WTC11 (cell line): ENCODE results near the gene SH2D4B. TPM values are rescaled to one million over a fixed set of nuclear protein-coding genes. Genes with fewer than 3 reads are reported as not detected.

Experiments used
- ATAC-seq: fragments of 200-7000 bp; cut with Tn5 transposase; 2 replicates; pipeline ENCODE4 v1.10.0; 2021; ENCODE audit warnings: mild to moderate bottlenecking, moderate library complexity
- CTCF ChIA-PET: fragments of 300-600 bp; sonication (Branson Sonifier 250); formaldehyde crosslinking; loops from one replicate; lab custom pipeline; 2021; ENCODE audit warnings: antibody characterized with exemption; lab: Charles Lee
- POLR2A ChIA-PET: fragments of 350-600 bp; sonication (Branson Sonifier 250); formaldehyde crosslinking; loops from one replicate; lab custom pipeline; 2021; ENCODE audit warnings: antibody characterized with exemption; lab: Charles Lee
- DNase-seq: peaks from one replicate; pipeline ENCODE4 v3.0.0; 2021; ENCODE audit warnings: low spot score
- H3K27ac Mint-ChIP-seq: 2 replicates; pipeline ENCODE4 v1.8.0; 2021; ENCODE audit warnings: mixed read lengths
- H3K27me3 Mint-ChIP-seq: 2 replicates; pipeline ENCODE4 v1.8.0; 2021; ENCODE audit warnings: low read depth, mild to moderate bottlenecking, moderate library complexity, mixed read lengths
- H3K36me3 Mint-ChIP-seq: 2 replicates; pipeline ENCODE4 v1.8.0; 2021; ENCODE audit warnings: mixed read lengths
- H3K4me1 Mint-ChIP-seq: 2 replicates; pipeline ENCODE4 v1.8.0; 2022; ENCODE audit warnings: mixed read lengths
- H3K4me3 Mint-ChIP-seq: 2 replicates; pipeline ENCODE4 v1.8.0; 2021; ENCODE audit warnings: mild to moderate bottlenecking, moderate library complexity, mixed read lengths
- H3K9me3 Mint-ChIP-seq: 2 replicates; pipeline ENCODE4 v1.8.0; 2021; ENCODE audit warnings: mixed read lengths
- CREB1 ChIP-seq: sonication (generic); formaldehyde crosslinking; IDR thresholded peaks from 2 replicates; pipeline ENCODE4 v1.8.0; 2023; ENCODE audit warnings: mild to moderate bottlenecking, missing genetic modification reagents
- CREM ChIP-seq: sonication (generic); formaldehyde crosslinking; IDR thresholded peaks from 2 replicates; pipeline ENCODE4 v1.8.1; 2022; ENCODE audit warnings: mild to moderate bottlenecking, missing genetic modification reagents, moderate library complexity
- EMX1 ChIP-seq: fragments of 250-450 bp; sonication (Bioruptor Pico); IDR thresholded peaks from 2 replicates; pipeline ENCODE4 v1.8.0; 2021; ENCODE audit warnings: mild to moderate bottlenecking
- ESRRA ChIP-seq: sonication (generic); formaldehyde crosslinking; IDR thresholded peaks from 2 replicates; pipeline ENCODE4 v1.8.1; 2022; ENCODE audit warnings: mild to moderate bottlenecking, missing genetic modification reagents, borderline replicate concordance
- FOXJ3 ChIP-seq: sonication (generic); formaldehyde crosslinking; IDR thresholded peaks from 2 replicates; pipeline ENCODE4 v1.9.0; 2021; ENCODE audit warnings: missing genetic modification reagents, mild to moderate bottlenecking, borderline replicate concordance
- FOXP4 ChIP-seq: sonication (generic); formaldehyde crosslinking; IDR thresholded peaks from 2 replicates; pipeline ENCODE4 v1.8.0; 2022; ENCODE audit warnings: mild to moderate bottlenecking, missing genetic modification reagents
- GTF2I ChIP-seq: fragments of 250-450 bp; sonication (Bioruptor Pico); conservative IDR thresholded peaks from 2 replicates; pipeline ENCODE4 v1.4.0; 2021; ENCODE audit warnings: mild to moderate bottlenecking
- IRF2 ChIP-seq: sonication (generic); formaldehyde crosslinking; IDR thresholded peaks from 2 replicates; pipeline ENCODE4 v1.8.0; 2022; ENCODE audit warnings: low read depth, missing genetic modification reagents, borderline replicate concordance
- JUN ChIP-seq: sonication (generic); formaldehyde crosslinking; IDR thresholded peaks from 2 replicates; pipeline ENCODE4 v1.8.0; 2023; ENCODE audit warnings: mild to moderate bottlenecking, missing genetic modification reagents
- MXD4 ChIP-seq: fragments of 250-450 bp; sonication (Bioruptor Pico); IDR thresholded peaks from 2 replicates; pipeline ENCODE4 v1.8.0; 2021; ENCODE audit warnings: mild to moderate bottlenecking, moderate library complexity, borderline replicate concordance
- NFATC4 ChIP-seq: fragments of 250-450 bp; sonication (Bioruptor Pico); IDR thresholded peaks from 2 replicates; pipeline ENCODE4 v1.9.0; 2021; ENCODE audit warnings: mild to moderate bottlenecking
- NFYB ChIP-seq: sonication (generic); formaldehyde crosslinking; conservative IDR thresholded peaks from 2 replicates; pipeline ENCODE4 v1.8.0; 2022; ENCODE audit warnings: low read depth, missing genetic modification reagents
- NR1H2 ChIP-seq: sonication (generic); formaldehyde crosslinking; IDR thresholded peaks from 2 replicates; pipeline ENCODE4 v1.9.0; 2021; ENCODE audit warnings: mild to moderate bottlenecking, moderate library complexity, missing genetic modification reagents
- NR3C1 ChIP-seq: sonication (generic); formaldehyde crosslinking; conservative IDR thresholded peaks from 2 replicates; pipeline ENCODE4 v1.8.1; 2023; ENCODE audit warnings: low read depth, mild to moderate bottlenecking, missing genetic modification reagents
- OVOL2 ChIP-seq: fragments of 250-450 bp; sonication (Bioruptor Pico); IDR thresholded peaks from 2 replicates; pipeline ENCODE4 v1.9.0; 2021; ENCODE audit warnings: mild to moderate bottlenecking, borderline replicate concordance
- PRDM15 ChIP-seq: sonication (generic); formaldehyde crosslinking; IDR thresholded peaks from 2 replicates; pipeline ENCODE4 v1.8.0; 2022; ENCODE audit warnings: missing genetic modification reagents
- SMAD3 ChIP-seq: sonication (generic); formaldehyde crosslinking; IDR thresholded peaks from 2 replicates; pipeline ENCODE4 v1.8.0; 2022; ENCODE audit warnings: missing genetic modification reagents, mild to moderate bottlenecking, borderline replicate concordance
- SMAD4 ChIP-seq: sonication (generic); formaldehyde crosslinking; IDR thresholded peaks from 2 replicates; pipeline ENCODE4 v1.8.0; 2022; ENCODE audit warnings: mild to moderate bottlenecking, missing genetic modification reagents
- SP1 ChIP-seq: sonication (generic); formaldehyde crosslinking; conservative IDR thresholded peaks from 2 replicates; pipeline ENCODE4 v1.8.1; 2022; ENCODE audit warnings: missing genetic modification reagents
- TEAD4 ChIP-seq: sonication (generic); formaldehyde crosslinking; IDR thresholded peaks from 2 replicates; pipeline ENCODE4 v1.8.0; 2022; ENCODE audit warnings: mild to moderate bottlenecking, missing genetic modification reagents
- TP53 ChIP-seq: sonication (generic); formaldehyde crosslinking; IDR thresholded peaks from 2 replicates; pipeline ENCODE4 v1.8.1; 2023; ENCODE audit warnings: mild to moderate bottlenecking, missing genetic modification reagents
- ZMAT4 ChIP-seq: fragments of 250-450 bp; sonication (Bioruptor Pico); IDR thresholded peaks from 2 replicates; pipeline ENCODE4 v1.9.0; 2021; ENCODE audit warnings: mild to moderate bottlenecking
- ZNF138 ChIP-seq: sonication (generic); formaldehyde crosslinking; conservative IDR thresholded peaks from 2 replicates; pipeline ENCODE4 v1.8.1; 2022; ENCODE audit warnings: mild to moderate bottlenecking, moderate library complexity, missing genetic modification reagents
- ZNF219 ChIP-seq: sonication (generic); formaldehyde crosslinking; IDR thresholded peaks from 2 replicates; pipeline ENCODE4 v1.8.0; 2023; ENCODE audit warnings: missing genetic modification reagents, mild to moderate bottlenecking, borderline replicate concordance
- ZNF232 ChIP-seq: sonication (generic); formaldehyde crosslinking; IDR thresholded peaks from 2 replicates; pipeline ENCODE4 v1.8.0; 2022; ENCODE audit warnings: mild to moderate bottlenecking, missing genetic modification reagents
- ZNF317 ChIP-seq: sonication (generic); formaldehyde crosslinking; IDR thresholded peaks from 2 replicates; pipeline ENCODE4 v1.8.1; 2023; ENCODE audit warnings: low read depth, mild to moderate bottlenecking, moderate library complexity, missing genetic modification reagents, borderline replicate concordance
- ZNF425 ChIP-seq: fragments of 250-450 bp; sonication (Bioruptor Pico); conservative IDR thresholded peaks from 2 replicates; pipeline ENCODE4 v1.9.0; 2021; ENCODE audit warnings: mild to moderate bottlenecking
- ZNF671 ChIP-seq: fragments of 250-450 bp; sonication (Bioruptor Pico); IDR thresholded peaks from 2 replicates; pipeline ENCODE4 v1.8.0; 2021; ENCODE audit warnings: mild to moderate bottlenecking
- total RNA-seq: library from RNA; stranded (reverse); gene quantifications from 3 replicates; pipeline ENCODE4 v1.2.3, GENCODE V29; 2021
- TF ChIP-seq, protein P1 (sequence below): sonication (generic); formaldehyde crosslinking; IDR thresholded peaks from 2 replicates; pipeline ENCODE4 v1.8.1; 2022; ENCODE audit warnings: low read depth, missing genetic modification reagents, borderline replicate concordance

SH2D4B gene
- total RNA-seq, 1 experiment from 2014 or later = 0.04 TPM

- ChIA-PET CTCF (no interaction called here), POLR2A (no interaction called here)
- TF ChIP-seq NR3C1 (CRISPR knock-in tag) (no peak), ZNF671 (CRISPR knock-in tag) (no peak), ESRRA (CRISPR knock-in tag) (no peak), ZNF232 (no peak), SMAD4 (CRISPR knock-in tag) (no peak), IRF2 (CRISPR knock-in tag) (no peak), ZNF219 (CRISPR knock-in tag) (no peak), FOXJ3 (CRISPR knock-in tag) (no peak), SMAD3 (CRISPR knock-in tag) (no peak), NR1H2 (CRISPR knock-in tag) (no peak), NFYB (CRISPR knock-in tag) (no peak), ZNF317 (CRISPR knock-in tag) (no peak), TP53 (CRISPR knock-in tag) (no peak), ZNF425 (CRISPR knock-in tag) (no peak), SP1 (CRISPR knock-in tag) (no peak)
- DNase-seq = no peak
- H3K9me3 Mint-ChIP-seq = 0 out of 2 replicates have a peak, but pooled peaks cover 4% of the 10 kb centered on the region
- H3K4me3 Mint-ChIP-seq = no peak overlapping the region
- no peaks in the 10 kb centered on the region for H3K36me3 Mint-ChIP-seq
- no peaks in the 10 kb centered on the region; the same call in 1 of the 2 replicates for H3K27me3 Mint-ChIP-seq
- H3K4me1 Mint-ChIP-seq = no peaks in the 10 kb centered on the region
- no peak overlapping the region for H3K27ac Mint-ChIP-seq
- no peak for ATAC-seq
Observed at GRCh38 chr10:80691441-80691840, 153.7 kb downstream of the SH2D4B start.

DNA sequence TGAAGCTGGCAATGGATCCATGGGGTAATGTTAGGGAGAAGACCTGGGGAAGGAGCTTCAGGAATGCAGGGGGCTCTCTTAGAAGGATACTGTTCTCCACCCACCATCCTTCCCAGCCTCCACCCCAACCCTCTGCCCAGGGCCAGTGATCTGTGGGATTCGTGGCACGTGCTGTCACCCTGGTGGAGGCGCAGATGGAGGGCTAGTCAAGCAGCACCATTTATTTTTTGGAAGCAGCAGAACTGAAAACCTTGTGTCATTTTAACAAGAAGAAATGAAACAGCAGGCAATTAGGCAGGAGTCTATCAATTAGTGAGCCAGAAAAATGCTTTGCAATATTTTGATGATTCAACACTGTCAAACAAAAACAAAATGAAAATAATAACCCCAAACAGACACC, 155.9 kb downstream of the SH2D4B start:
- POLR2A ChIA-PET = no interaction called here
- H3K27me3 Mint-ChIP-seq = no peaks in the 10 kb centered on the region; the same call in 1 of the 2 replicates
- no peak overlapping the region for H3K27ac Mint-ChIP-seq
- H3K9me3 Mint-ChIP-seq = 0 out of 2 replicates have a peak, but pooled peaks cover 4% of the 10 kb centered on the region
- DNase-seq = no peak
- H3K4me3 Mint-ChIP-seq = no peak overlapping the region
- H3K36me3 Mint-ChIP-seq = no peaks in the 10 kb centered on the region
- CTCF ChIA-PET = interaction anchor here (0.7 to 1.0 kb wide), 3 partner anchors 94 to 325 kb away, joined by 3 to 4 read pairs (median 4); no protein-coding TSS in a partner anchor
- H3K4me1 Mint-ChIP-seq = no peaks in the 10 kb centered on the region
- ATAC-seq = no peak
- no peak for TF ChIP-seq TEAD4 (CRISPR knock-in tag)
- no peak for TF ChIP-seq OVOL2
- no peak for TF ChIP-seq ZMAT4 (CRISPR knock-in tag)
- TF ChIP-seq ZNF138 (CRISPR knock-in tag) = no peak
- no peak for TF ChIP-seq PRDM15
- TF ChIP-seq, protein P1, sequence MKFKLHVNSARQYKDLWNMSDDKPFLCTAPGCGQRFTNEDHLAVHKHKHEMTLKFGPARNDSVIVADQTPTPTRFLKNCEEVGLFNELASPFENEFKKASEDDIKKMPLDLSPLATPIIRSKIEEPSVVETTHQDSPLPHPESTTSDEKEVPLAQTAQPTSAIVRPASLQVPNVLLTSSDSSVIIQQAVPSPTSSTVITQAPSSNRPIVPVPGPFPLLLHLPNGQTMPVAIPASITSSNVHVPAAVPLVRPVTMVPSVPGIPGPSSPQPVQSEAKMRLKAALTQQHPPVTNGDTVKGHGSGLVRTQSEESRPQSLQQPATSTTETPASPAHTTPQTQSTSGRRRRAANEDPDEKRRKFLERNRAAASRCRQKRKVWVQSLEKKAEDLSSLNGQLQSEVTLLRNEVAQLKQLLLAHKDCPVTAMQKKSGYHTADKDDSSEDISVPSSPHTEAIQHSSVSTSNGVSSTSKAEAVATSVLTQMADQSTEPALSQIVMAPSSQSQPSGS (CRISPR knock-in tag) = no peak
- TF ChIP-seq EMX1 (CRISPR knock-in tag) = no peak
- no peak for TF ChIP-seq GTF2I (CRISPR knock-in tag)
- TF ChIP-seq JUN (CRISPR knock-in tag) = no peak
- no peak for TF ChIP-seq CREM (CRISPR knock-in tag)
- no peak for TF ChIP-seq FOXJ3 (CRISPR knock-in tag)
- TF ChIP-seq FOXP4 (CRISPR knock-in tag) = no peak
- TF ChIP-seq CREB1 (CRISPR knock-in tag) = no peak
- no peak for TF ChIP-seq MXD4 (CRISPR knock-in tag)
- TF ChIP-seq SMAD3 (CRISPR knock-in tag) = no peak
- no peak for TF ChIP-seq NFATC4
